A549 (cell line): ENCODE results near the gene PPFIA2.

ENCODE experiments used
- BHLHE40 ChIP-seq: IDR thresholded peaks from 2 replicates; pipeline ENCODE4 v1.6.1; 2012; ENCODE audit warnings: low read depth, low read length, inconsistent platforms
- CBX8 ChIP-seq: fragments of 200-600 bp; sonication (generic); IDR thresholded peaks from 2 replicates; pipeline ENCODE4 v1.6.1; 2016
- CEBPB ChIP-seq, 2 experiments: fragments of >200 bp in 1 of 2; sonication (Bioruptor Twin) in 1 of 2; formaldehyde crosslinking in 1 of 2; IDR thresholded peaks; 2 replicates each; pipeline ENCODE4 v1.6.1; 2012 to 2016
- CHD4 ChIP-seq: fragments of 200-600 bp; sonication (generic); IDR thresholded peaks from 2 replicates; pipeline ENCODE4 v1.6.1; 2016; ENCODE audit warnings: antibody characterized with exemption, mild to moderate bottlenecking, borderline replicate concordance
- CTCF ChIP-seq: fragments of >200 bp; sonication (Bioruptor Twin); formaldehyde crosslinking; IDR thresholded peaks from 3 replicates; pipeline ENCODE4 v1.5.1; 2016
- EHF ChIP-seq: fragments of 250-450 bp; sonication (Bioruptor Pico); IDR thresholded peaks from 2 replicates; pipeline ENCODE4 v1.5.0; 2020; ENCODE audit warnings: mild to moderate bottlenecking
- NPAS2 ChIP-seq: fragments of 250-450 bp; sonication (Bioruptor Pico); IDR thresholded peaks from 2 replicates; pipeline ENCODE4 v1.8.0; 2022; ENCODE audit warnings: mild to moderate bottlenecking, moderate library complexity, borderline replicate concordance
- POLR2A ChIP-seq: IDR thresholded peaks from 2 replicates; pipeline ENCODE4 v1.6.1; 2012; ENCODE audit warnings: mild to moderate bottlenecking, low read length

- TF ChIP-seq CTCF (no peak), BHLHE40 (no peak), EHF (no peak), NPAS2 (CRISPR knock-in tag) (no peak), CHD4 (no peak), CEBPB (IDR thresholded peaks at IDR 0.05) (no peak), POLR2A (no peak), CBX8 (no peak)
Observed at GRCh38 chr12:81779216-81779615, 20.1 kb upstream of the PPFIA2 start.
